ENCODE measurements around the gene GPR158. TPM values are rescaled to one million over a fixed set of nuclear protein-coding genes. Genes with fewer than 3 reads are reported as not detected.

GPR158 gene
- total RNA-seq, 1 experiment from 2014 or later, result not detected

- Histone ChIP-seq H3K4me2 (ENCODE audit: low read length) (no peak overlapping the region), H3F3A (ENCODE audit: low read length, unreplicated experiment) (no peaks in the 10 kb centered on the region), H3K36me3 (ENCODE audit: low read depth, low read length) (no peaks in the 10 kb centered on the region), H4K20me1 (ENCODE audit: low read length) (no peaks in the 10 kb centered on the region), H3K4me1 (ENCODE audit: insufficient read depth, low read length) (no peaks in the 10 kb centered on the region), H3K9ac (ENCODE audit: low read length) (no peak overlapping the region), H3K9me3 (ENCODE audit: low read length) (no peaks in the 10 kb centered on the region), H3K9me2 (replicated peaks; ENCODE audit: low read length) (no peaks in the 10 kb centered on the region), H3K4me3 (ENCODE audit: low read length) (no peak overlapping the region), H3K27ac (ENCODE audit: low read length) (no peak overlapping the region), H3K27me3 (ENCODE audit: low read length) (peaks cover 22% of the 10 kb centered on the region), H2AFZ (ENCODE audit: low read length) (no peak overlapping the region), H3K79me2 (ENCODE audit: low read length) (no peaks in the 10 kb centered on the region)
- no TSS peak for BruUV-seq (replicated peaks)
- CTCF ChIA-PET, result no interaction called here
- POLR2A ChIA-PET (ENCODE audit: unreplicated experiment), result no interaction called here
- DNase-seq (no peak), ATAC-seq (no peak)
- intact Hi-C loops (cut with micrococcal nuclease), result no loop called here
- TF ChIP-seq EZH2phosphoT487 (IDR thresholded peaks at IDR 0.05; ENCODE audit: borderline replicate concordance, low read length), result no peak
- TF ChIP-seq EZH2 (IDR thresholded peaks at IDR 0.05; ENCODE audit: low read length, unreplicated experiment), result no peak
- TF ChIP-seq, protein P1, sequence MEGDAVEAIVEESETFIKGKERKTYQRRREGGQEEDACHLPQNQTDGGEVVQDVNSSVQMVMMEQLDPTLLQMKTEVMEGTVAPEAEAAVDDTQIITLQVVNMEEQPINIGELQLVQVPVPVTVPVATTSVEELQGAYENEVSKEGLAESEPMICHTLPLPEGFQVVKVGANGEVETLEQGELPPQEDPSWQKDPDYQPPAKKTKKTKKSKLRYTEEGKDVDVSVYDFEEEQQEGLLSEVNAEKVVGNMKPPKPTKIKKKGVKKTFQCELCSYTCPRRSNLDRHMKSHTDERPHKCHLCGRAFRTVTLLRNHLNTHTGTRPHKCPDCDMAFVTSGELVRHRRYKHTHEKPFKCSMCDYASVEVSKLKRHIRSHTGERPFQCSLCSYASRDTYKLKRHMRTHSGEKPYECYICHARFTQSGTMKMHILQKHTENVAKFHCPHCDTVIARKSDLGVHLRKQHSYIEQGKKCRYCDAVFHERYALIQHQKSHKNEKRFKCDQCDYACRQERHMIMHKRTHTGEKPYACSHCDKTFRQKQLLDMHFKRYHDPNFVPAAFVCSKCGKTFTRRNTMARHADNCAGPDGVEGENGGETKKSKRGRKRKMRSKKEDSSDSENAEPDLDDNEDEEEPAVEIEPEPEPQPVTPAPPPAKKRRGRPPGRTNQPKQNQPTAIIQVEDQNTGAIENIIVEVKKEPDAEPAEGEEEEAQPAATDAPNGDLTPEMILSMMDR (conservative IDR thresholded peaks at IDR 0.05; ENCODE audit: low read depth, low read length), result no peak
These were observed 7.8 kb downstream of the GPR158 start for GRCh38 chr10:25182636-25183035.

DNA sequence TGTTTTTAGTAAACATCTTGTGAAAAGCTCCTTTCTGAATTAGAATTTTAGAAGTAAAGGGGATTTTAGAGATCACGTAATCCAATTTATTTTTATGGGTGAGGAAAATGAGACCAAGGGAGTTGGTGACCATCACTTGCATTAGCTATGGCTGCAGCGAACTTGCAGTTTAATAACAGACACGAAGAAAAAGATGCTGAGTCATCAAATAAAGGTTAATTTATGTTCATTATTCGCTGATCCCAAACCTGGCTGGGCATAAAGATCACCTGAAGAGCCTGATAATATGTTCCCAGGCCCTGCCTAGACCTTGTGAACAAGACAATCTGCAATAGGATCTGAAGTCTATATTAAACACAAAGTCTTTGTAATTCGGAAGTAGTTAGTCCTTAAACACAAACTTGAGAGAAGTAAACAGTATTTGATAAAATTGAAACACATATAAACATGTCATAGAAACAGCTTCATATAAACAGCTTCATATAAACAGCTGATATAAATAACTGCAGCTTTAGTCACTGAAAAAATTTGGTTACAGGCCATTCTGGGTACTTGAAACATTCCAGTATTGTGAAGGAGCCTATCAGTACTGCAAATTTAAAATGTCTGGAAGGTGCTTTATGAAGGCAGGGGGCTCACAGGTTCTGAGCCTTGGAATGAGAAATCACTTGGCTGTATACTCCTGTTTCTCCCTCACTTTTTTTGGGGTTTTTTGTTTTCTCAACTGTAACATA lies 16.5 kb downstream of the GPR158 start:
- Histone ChIP-seq H3F3A (ENCODE audit: low read length, unreplicated experiment) (no peaks in the 10 kb centered on the region), H3K27ac (ENCODE audit: low read length) (no peak overlapping the region), H3K27me3 (ENCODE audit: low read length) (0 out of 2 replicates have a peak, but pooled peaks cover 5% of the 10 kb centered on the region), H3K79me2 (ENCODE audit: low read length) (no peaks in the 10 kb centered on the region), H4K20me1 (ENCODE audit: low read length) (no peaks in the 10 kb centered on the region), H3K4me1 (ENCODE audit: insufficient read depth, low read length) (no peaks in the 10 kb centered on the region), H2AFZ (ENCODE audit: low read length) (no peak overlapping the region), H3K4me2 (ENCODE audit: low read length) (no peak overlapping the region), H3K9me2 (replicated peaks; ENCODE audit: low read length) (no peaks in the 10 kb centered on the region), H3K9me3 (ENCODE audit: low read length) (no peaks in the 10 kb centered on the region), H3K36me3 (ENCODE audit: low read depth, low read length) (no peaks in the 10 kb centered on the region), H3K9ac (ENCODE audit: low read length) (no peak overlapping the region), H3K4me3 (ENCODE audit: low read length) (no peak overlapping the region)
- ATAC-seq (no peak), DNase-seq (no peak)
- TF ChIP-seq EZH2 (IDR thresholded peaks at IDR 0.05; ENCODE audit: low read length, unreplicated experiment) (no peak), EZH2phosphoT487 (IDR thresholded peaks at IDR 0.05; ENCODE audit: borderline replicate concordance, low read length) (no peak)
- TF ChIP-seq, protein P1 (conservative IDR thresholded peaks at IDR 0.05; ENCODE audit: low read depth, low read length), result no peak
- ChIA-PET POLR2A (ENCODE audit: unreplicated experiment) (no interaction called here), CTCF (no interaction called here)
- intact Hi-C loops (cut with micrococcal nuclease), result no loop called here
- no TSS peak for BruUV-seq (replicated peaks)

DNA sequence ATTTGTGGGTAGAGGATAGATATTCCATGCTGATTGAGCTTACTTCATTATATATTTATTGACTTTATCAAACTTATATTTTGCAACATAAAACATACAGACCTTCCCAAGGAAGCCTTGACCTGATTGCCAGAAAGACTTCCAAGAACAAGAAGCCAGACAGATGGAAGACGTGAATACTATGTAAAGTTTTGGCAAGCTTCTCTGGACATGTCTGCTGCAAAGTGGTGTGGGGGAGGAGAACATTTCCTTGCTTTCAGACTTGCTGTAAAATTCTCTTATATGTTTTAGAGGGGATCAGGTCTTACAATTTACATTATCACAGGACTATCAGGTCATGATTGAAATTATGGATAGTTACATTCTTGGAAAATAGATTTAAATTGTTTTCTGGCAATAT lies 23.4 kb downstream of the GPR158 start:
- Histone ChIP-seq H3K27me3 (ENCODE audit: low read length) (0 out of 2 replicates have a peak, but pooled peaks cover 5% of the 10 kb centered on the region), H2AFZ (ENCODE audit: low read length) (no peak overlapping the region), H3K79me2 (ENCODE audit: low read length) (no peaks in the 10 kb centered on the region), H4K20me1 (ENCODE audit: low read length) (no peaks in the 10 kb centered on the region), H3K36me3 (ENCODE audit: low read depth, low read length) (no peaks in the 10 kb centered on the region), H3K9me3 (ENCODE audit: low read length) (no peaks in the 10 kb centered on the region), H3K9ac (ENCODE audit: low read length) (no peak overlapping the region), H3K4me2 (ENCODE audit: low read length) (no peak overlapping the region), H3K4me1 (ENCODE audit: insufficient read depth, low read length) (no peaks in the 10 kb centered on the region), H3K4me3 (ENCODE audit: low read length) (no peak overlapping the region), H3F3A (ENCODE audit: low read length, unreplicated experiment) (no peaks in the 10 kb centered on the region), H3K27ac (ENCODE audit: low read length) (no peak overlapping the region), H3K9me2 (replicated peaks; ENCODE audit: low read length) (no peaks in the 10 kb centered on the region)
- TF ChIP-seq EZH2 (IDR thresholded peaks at IDR 0.05; ENCODE audit: low read length, unreplicated experiment) (no peak), EZH2phosphoT487 (IDR thresholded peaks at IDR 0.05; ENCODE audit: borderline replicate concordance, low read length) (no peak)
- TF ChIP-seq, protein P1 (conservative IDR thresholded peaks at IDR 0.05; ENCODE audit: low read depth, low read length), result no peak
- no TSS peak for BruUV-seq (replicated peaks)
- POLR2A ChIA-PET (ENCODE audit: unreplicated experiment), result no interaction called here
- ATAC-seq (no peak), DNase-seq (no peak)
- intact Hi-C loops (cut with micrococcal nuclease), result no loop called here
- CTCF ChIA-PET, result no interaction called here

Measured in PC-3 (cell line).